OCI-LY1 (cell line): ENCODE data around the gene DDR2.

ENCODE experiments used
- EZH2 ChIP-seq: fragments of 200-600 bp; sonication (generic), shearing (Covaris generic); IDR thresholded peaks from 2 replicates; pipeline ENCODE4 v1.8.0; 2017; ENCODE audit warnings: borderline replicate concordance, mixed run types, mild to moderate bottlenecking, antibody characterized with exemption, low read length, moderate library complexity, mixed read lengths
- TF ChIP-seq, protein P1 (sequence below): fragments of 200-600 bp; sonication (generic), shearing (Covaris generic); IDR thresholded peaks from 2 replicates; pipeline ENCODE4 v1.5.1; 2017; ENCODE audit warnings: mild to moderate bottlenecking, antibody characterized with exemption, low read length, moderate library complexity, mixed read lengths

DNA sequence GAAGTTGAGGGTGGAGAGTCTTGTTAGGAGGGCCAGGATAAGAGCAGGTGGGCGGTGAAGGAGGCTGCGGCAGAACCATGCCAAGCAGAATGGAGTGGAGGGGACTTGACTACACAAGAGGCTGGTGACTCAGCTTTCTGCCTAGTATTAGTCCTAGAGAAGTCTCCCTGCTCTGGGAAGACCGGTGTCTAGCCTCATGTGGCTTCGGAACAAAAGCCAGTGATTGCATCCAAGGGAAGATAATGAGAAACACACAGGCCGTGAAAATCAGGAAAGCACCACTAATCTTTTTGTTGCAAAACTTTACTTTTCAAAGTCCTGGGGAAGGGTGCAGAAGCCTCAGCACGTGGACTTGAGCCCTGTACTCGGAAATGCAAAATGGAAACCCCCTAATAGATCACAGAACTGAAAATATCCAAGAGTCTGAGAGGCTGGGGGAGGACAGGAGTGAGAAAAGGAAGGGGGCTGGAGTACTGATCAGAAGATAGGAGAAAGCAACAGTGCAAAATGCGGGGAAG, 31.4 kb downstream of the DDR2 start:
- TF ChIP-seq, protein P1, sequence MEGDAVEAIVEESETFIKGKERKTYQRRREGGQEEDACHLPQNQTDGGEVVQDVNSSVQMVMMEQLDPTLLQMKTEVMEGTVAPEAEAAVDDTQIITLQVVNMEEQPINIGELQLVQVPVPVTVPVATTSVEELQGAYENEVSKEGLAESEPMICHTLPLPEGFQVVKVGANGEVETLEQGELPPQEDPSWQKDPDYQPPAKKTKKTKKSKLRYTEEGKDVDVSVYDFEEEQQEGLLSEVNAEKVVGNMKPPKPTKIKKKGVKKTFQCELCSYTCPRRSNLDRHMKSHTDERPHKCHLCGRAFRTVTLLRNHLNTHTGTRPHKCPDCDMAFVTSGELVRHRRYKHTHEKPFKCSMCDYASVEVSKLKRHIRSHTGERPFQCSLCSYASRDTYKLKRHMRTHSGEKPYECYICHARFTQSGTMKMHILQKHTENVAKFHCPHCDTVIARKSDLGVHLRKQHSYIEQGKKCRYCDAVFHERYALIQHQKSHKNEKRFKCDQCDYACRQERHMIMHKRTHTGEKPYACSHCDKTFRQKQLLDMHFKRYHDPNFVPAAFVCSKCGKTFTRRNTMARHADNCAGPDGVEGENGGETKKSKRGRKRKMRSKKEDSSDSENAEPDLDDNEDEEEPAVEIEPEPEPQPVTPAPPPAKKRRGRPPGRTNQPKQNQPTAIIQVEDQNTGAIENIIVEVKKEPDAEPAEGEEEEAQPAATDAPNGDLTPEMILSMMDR, result no peak
- TF ChIP-seq EZH2, result no peak
